ENCODE data around the gene RPUSD2.

- no peak for TF ChIP-seq GATA2 (IDR thresholded peaks at IDR 0.05; ENCODE audit: low read depth, low read length)
- TF ChIP-seq GATA3 (IDR thresholded peaks at IDR 0.05; ENCODE audit: low read depth, low read length), result no peak
Observed at GRCh38 chr15:40595773-40596172, 26.7 kb downstream of the RPUSD2 start.

Measured in SH-SY5Y (cell line).